Measurements from ENCODE around the gene ZNF384.

ZNF384 gene

GRCh38 chr12:6697584-6698351 is 8.6 kb upstream of the ZNF384 start:
- TF ChIP-seq CTCF (IDR thresholded peaks at IDR 0.05; ENCODE audit: low read length, missing control alignments), result peak; percentile 68
- peak; percentile 70 for DNase-seq (ENCODE audit: low read depth)
- no peak overlapping the region for H3K4me3 ChIP-seq (replicated peaks; ENCODE audit: low read depth, low read length)

- H3K4me3 ChIP-seq (replicated peaks; ENCODE audit: low read depth, low read length), result no peak overlapping the region
- DNase-seq (ENCODE audit: low read depth), result no peak
- no peak for TF ChIP-seq CTCF (IDR thresholded peaks at IDR 0.05; ENCODE audit: low read length, missing control alignments)
Observed at GRCh38 chr12:6696690-6697583, 7.8 kb upstream of the ZNF384 start.

GRCh38 chr12:6695313-6696045 is 6.3 kb upstream of the ZNF384 start:
- no peak for DNase-seq (ENCODE audit: low read depth)
- H3K4me3 ChIP-seq (replicated peaks; ENCODE audit: low read depth, low read length), result no peak overlapping the region
- TF ChIP-seq CTCF (IDR thresholded peaks at IDR 0.05; ENCODE audit: low read length, missing control alignments), result no peak

GRCh38 chr12:6694701-6695100 is 5.5 kb upstream of the ZNF384 start:
- H3K4me3 ChIP-seq (replicated peaks; ENCODE audit: low read depth, low read length), result no peak overlapping the region
- no peak for DNase-seq (ENCODE audit: low read depth)
- no peak for TF ChIP-seq CTCF (IDR thresholded peaks at IDR 0.05; ENCODE audit: low read length, missing control alignments)

GRCh38 chr12:6693832-6694355 is 4.7 kb upstream of the ZNF384 start:
- DNase-seq (ENCODE audit: low read depth), result no peak
- no peak for TF ChIP-seq CTCF (IDR thresholded peaks at IDR 0.05; ENCODE audit: low read length, missing control alignments)
- H3K4me3 ChIP-seq (replicated peaks; ENCODE audit: low read depth, low read length), result no peak overlapping the region

- no peak for TF ChIP-seq CTCF (IDR thresholded peaks at IDR 0.05; ENCODE audit: low read length, missing control alignments)
- no peak for DNase-seq (ENCODE audit: low read depth)
- H3K4me3 ChIP-seq (replicated peaks; ENCODE audit: low read depth, low read length), result no peak overlapping the region
Observed at GRCh38 chr12:6692888-6693287, 3.7 kb upstream of the ZNF384 start.

All from fibroblast of pulmonary artery (primary cell).